HPDE6-E6E7 (cell line): Measurements from ENCODE around the gene SYNM.

Source experiments
- DNase-seq: peaks from one replicate; pipeline ENCODE4 v3.0.0; 2011; ENCODE audit warnings: missing footprints; ENCODE audit errors: extremely low spot score

SYNM gene

GRCh38 chr15:99122831-99123712, 18.2 kb downstream of the SYNM start:
- no peak for DNase-seq

GRCh38 chr15:99123713-99124451, 19.0 kb downstream of the SYNM start:
- DNase-seq: peak; percentile 64

- no peak for DNase-seq
Observed at GRCh38 chr15:99124641-99125040, 19.8 kb downstream of the SYNM start.

GRCh38 chr15:99125061-99125891, 20.4 kb downstream of the SYNM start:
- no peak for DNase-seq

- no peak for DNase-seq
Observed at GRCh38 chr15:99126131-99126588, 21.3 kb downstream of the SYNM start.

GRCh38 chr15:99126930-99127329, 22.1 kb downstream of the SYNM start:
- no peak for DNase-seq

- no peak for DNase-seq
Observed at GRCh38 chr15:99127773-99128172, 22.9 kb downstream of the SYNM start.

GRCh38 chr15:99128411-99128810, 23.5 kb downstream of the SYNM start:
- DNase-seq: no peak

GRCh38 chr15:99129644-99130043, 24.8 kb downstream of the SYNM start:
- no peak for DNase-seq

- DNase-seq: no peak
Observed at GRCh38 chr15:99130314-99130713, 25.4 kb downstream of the SYNM start.

- DNase-seq: no peak
Observed at GRCh38 chr15:99130765-99131440, 26.0 kb downstream of the SYNM start.

- DNase-seq: no peak
Observed at GRCh38 chr15:99131441-99132023, 26.7 kb downstream of the SYNM start.

- no peak for DNase-seq
Observed at GRCh38 chr15:99132122-99132521, 27.2 kb downstream of the SYNM start.

- DNase-seq: no peak
Observed at GRCh38 chr15:99132634-99133287, 27.9 kb downstream of the SYNM start.

GRCh38 chr15:99134317-99134821, 29.5 kb downstream of the SYNM start:
- DNase-seq: no peak

GRCh38 chr15:99135194-99135593, 30.3 kb downstream of the SYNM start:
- no peak for DNase-seq

GRCh38 chr15:99137111-99137546, 32.2 kb downstream of the SYNM start:
- no peak for DNase-seq

- DNase-seq: no peak
Observed at GRCh38 chr15:99137877-99138276, 33.0 kb downstream of the SYNM start.

GRCh38 chr15:99138491-99138982, 33.7 kb downstream of the SYNM start:
- DNase-seq: no peak

- no peak for DNase-seq
Observed at GRCh38 chr15:99139276-99139675, 34.4 kb downstream of the SYNM start.
